ENCODE measurements around the gene MXRA8. TPM values are rescaled to one million over a fixed set of nuclear protein-coding genes. Genes with fewer than 3 reads are reported as not detected.

MXRA8 gene
- total RNA-seq, 1 donor = 735 TPM

DNA sequence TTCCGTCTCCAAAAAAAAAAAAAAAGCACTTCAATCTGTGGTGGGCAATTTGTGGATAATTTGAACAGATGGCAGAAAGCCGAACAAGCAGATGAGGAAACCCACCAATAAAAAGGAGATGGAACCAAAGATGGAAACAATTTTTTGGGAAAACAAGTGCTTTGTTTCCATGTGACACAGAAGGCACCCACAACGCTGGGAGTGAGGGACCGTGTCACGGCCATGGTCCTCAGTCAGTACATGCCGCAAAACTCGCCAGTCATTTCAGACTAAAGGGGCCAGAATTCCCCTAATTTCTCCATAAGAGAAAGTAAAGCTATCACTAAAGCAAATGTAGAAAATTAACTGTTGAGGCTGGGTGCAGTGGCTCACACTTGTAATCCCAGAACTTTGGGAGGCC is 35.8 kb upstream of the MXRA8 start:
- Histone ChIP-seq H3K4me1 (ENCODE audit: insufficient read depth, low read length) (peaks cover 7% of the 10 kb centered on the region), H3K27me3 (ENCODE audit: insufficient read depth, low read length) (no peaks in the 10 kb centered on the region), H3K36me3 (ENCODE audit: insufficient read depth, low read length) (peaks cover 80% of the 10 kb centered on the region), H2AFZ (ENCODE audit: low read length) (no peak overlapping the region), H3K4me2 (ENCODE audit: insufficient read depth, low read length) (no peak overlapping the region), H3K4me3 (ENCODE audit: insufficient read depth, low read length) (no peak overlapping the region), H4K20me1 (ENCODE audit: insufficient read depth, low read length) (peaks cover 28% of the 10 kb centered on the region), H3K79me2 (ENCODE audit: insufficient read depth, low read length) (peaks cover 74% of the 10 kb centered on the region), H3K27ac (ENCODE audit: low read depth, low read length) (no peak overlapping the region), H3K9me3 (ENCODE audit: low read depth, low read length) (no peaks in the 10 kb centered on the region)
- TF ChIP-seq, protein P1, sequence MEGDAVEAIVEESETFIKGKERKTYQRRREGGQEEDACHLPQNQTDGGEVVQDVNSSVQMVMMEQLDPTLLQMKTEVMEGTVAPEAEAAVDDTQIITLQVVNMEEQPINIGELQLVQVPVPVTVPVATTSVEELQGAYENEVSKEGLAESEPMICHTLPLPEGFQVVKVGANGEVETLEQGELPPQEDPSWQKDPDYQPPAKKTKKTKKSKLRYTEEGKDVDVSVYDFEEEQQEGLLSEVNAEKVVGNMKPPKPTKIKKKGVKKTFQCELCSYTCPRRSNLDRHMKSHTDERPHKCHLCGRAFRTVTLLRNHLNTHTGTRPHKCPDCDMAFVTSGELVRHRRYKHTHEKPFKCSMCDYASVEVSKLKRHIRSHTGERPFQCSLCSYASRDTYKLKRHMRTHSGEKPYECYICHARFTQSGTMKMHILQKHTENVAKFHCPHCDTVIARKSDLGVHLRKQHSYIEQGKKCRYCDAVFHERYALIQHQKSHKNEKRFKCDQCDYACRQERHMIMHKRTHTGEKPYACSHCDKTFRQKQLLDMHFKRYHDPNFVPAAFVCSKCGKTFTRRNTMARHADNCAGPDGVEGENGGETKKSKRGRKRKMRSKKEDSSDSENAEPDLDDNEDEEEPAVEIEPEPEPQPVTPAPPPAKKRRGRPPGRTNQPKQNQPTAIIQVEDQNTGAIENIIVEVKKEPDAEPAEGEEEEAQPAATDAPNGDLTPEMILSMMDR (IDR thresholded peaks at IDR 0.05; ENCODE audit: extremely low read depth, low read depth, low read length) = no peak
- DNase-seq (ENCODE audit: insufficient read length, low spot score, missing footprints) = peak; percentile 67

- DNase-seq (ENCODE audit: insufficient read length, low spot score, missing footprints) = no peak
- Histone ChIP-seq H3K4me2 (ENCODE audit: insufficient read depth, low read length) (no peak overlapping the region), H2AFZ (ENCODE audit: low read length) (no peak overlapping the region), H4K20me1 (ENCODE audit: insufficient read depth, low read length) (peaks cover 27% of the 10 kb centered on the region), H3K27me3 (ENCODE audit: insufficient read depth, low read length) (no peaks in the 10 kb centered on the region), H3K4me1 (ENCODE audit: insufficient read depth, low read length) (peaks cover 7% of the 10 kb centered on the region), H3K27ac (ENCODE audit: low read depth, low read length) (no peak overlapping the region), H3K36me3 (ENCODE audit: insufficient read depth, low read length) (peaks cover 85% of the 10 kb centered on the region), H3K79me2 (ENCODE audit: insufficient read depth, low read length) (peaks cover 67% of the 10 kb centered on the region), H3K9me3 (ENCODE audit: low read depth, low read length) (no peaks in the 10 kb centered on the region), H3K4me3 (ENCODE audit: insufficient read depth, low read length) (no peak overlapping the region)
- TF ChIP-seq, protein P1 (IDR thresholded peaks at IDR 0.05; ENCODE audit: extremely low read depth, low read depth, low read length) = no peak
Observed at GRCh38 chr1:1393428-1393827, 35.1 kb upstream of the MXRA8 start.

DNA sequence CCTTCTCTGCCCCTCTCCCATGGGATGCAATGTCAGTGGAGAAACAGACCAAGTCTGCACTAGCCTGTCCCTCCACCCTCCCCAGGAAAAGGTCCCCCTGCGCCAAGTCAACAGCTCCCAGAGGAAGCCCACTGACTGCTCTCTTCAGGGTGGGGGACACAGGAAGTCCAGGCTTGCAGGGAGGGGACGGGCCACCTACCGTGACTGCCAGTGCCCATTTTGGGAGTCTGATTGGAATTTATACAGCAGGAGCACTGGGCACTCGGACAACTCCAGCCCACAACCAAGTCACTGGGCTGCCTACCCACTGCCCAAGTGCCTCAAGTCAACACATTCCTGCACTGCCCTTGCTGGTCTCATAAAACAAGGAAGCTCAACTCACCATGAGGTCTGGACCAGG is 34.7 kb upstream of the MXRA8 start:
- peaks cover 63% of the 10 kb centered on the region for H3K79me2 ChIP-seq (ENCODE audit: insufficient read depth, low read length)
- H3K36me3 ChIP-seq (ENCODE audit: insufficient read depth, low read length) = peaks cover 88% of the 10 kb centered on the region
- TF ChIP-seq, protein P1 (IDR thresholded peaks at IDR 0.05; ENCODE audit: extremely low read depth, low read depth, low read length) = no peak
- no peaks in the 10 kb centered on the region for H3K9me3 ChIP-seq (ENCODE audit: low read depth, low read length)
- H3K4me2 ChIP-seq (ENCODE audit: insufficient read depth, low read length) = no peak overlapping the region
- H2AFZ ChIP-seq (ENCODE audit: low read length) = no peak overlapping the region
- peaks cover 5% of the 10 kb centered on the region for H3K4me1 ChIP-seq (ENCODE audit: insufficient read depth, low read length)
- H3K27ac ChIP-seq (ENCODE audit: low read depth, low read length) = no peak overlapping the region
- H3K27me3 ChIP-seq (ENCODE audit: insufficient read depth, low read length) = no peaks in the 10 kb centered on the region
- peaks cover 23% of the 10 kb centered on the region for H4K20me1 ChIP-seq (ENCODE audit: insufficient read depth, low read length)
- peak; percentile 32 for DNase-seq (ENCODE audit: insufficient read length, low spot score, missing footprints)
- H3K4me3 ChIP-seq (ENCODE audit: insufficient read depth, low read length) = no peak overlapping the region

- Histone ChIP-seq H3K9me3 (ENCODE audit: low read depth, low read length) (no peaks in the 10 kb centered on the region), H3K4me2 (ENCODE audit: insufficient read depth, low read length) (no peak overlapping the region), H2AFZ (ENCODE audit: low read length) (no peak overlapping the region), H3K4me3 (ENCODE audit: insufficient read depth, low read length) (no peak overlapping the region), H3K27me3 (ENCODE audit: insufficient read depth, low read length) (no peaks in the 10 kb centered on the region), H3K4me1 (ENCODE audit: insufficient read depth, low read length) (no peaks in the 10 kb centered on the region), H3K36me3 (ENCODE audit: insufficient read depth, low read length) (peaks cover 92% of the 10 kb centered on the region), H3K79me2 (ENCODE audit: insufficient read depth, low read length) (peaks cover 47% of the 10 kb centered on the region), H3K27ac (ENCODE audit: low read depth, low read length) (no peak overlapping the region), H4K20me1 (ENCODE audit: insufficient read depth, low read length) (peaks cover 28% of the 10 kb centered on the region)
- peak; percentile 32 for DNase-seq (ENCODE audit: insufficient read length, low spot score, missing footprints)
- TF ChIP-seq, protein P1 (IDR thresholded peaks at IDR 0.05; ENCODE audit: extremely low read depth, low read depth, low read length) = no peak
Observed at GRCh38 chr1:1391225-1391624, 32.9 kb upstream of the MXRA8 start.

Measured in osteoblast (primary cell).